GM12892 (cell line): ENCODE measurements around the gene AEBP1.

Source experiments
- POLR2A ChIP-seq: IDR thresholded peaks from 2 replicates; pipeline ENCODE4 v1.6.1; 2011; ENCODE audit warnings: low read depth, low read length, control low read depth
- POLR2AphosphoS5 ChIP-seq: IDR thresholded peaks from 2 replicates; pipeline ENCODE4 v1.6.1; 2011; ENCODE audit warnings: low read depth, low read length, control low read depth
- TAF1 ChIP-seq: IDR thresholded peaks from 2 replicates; pipeline ENCODE4 v1.6.1; 2011; ENCODE audit warnings: low read depth, mild to moderate bottlenecking, control low read depth, low read length, borderline replicate concordance

- TF ChIP-seq TAF1 (no peak), POLR2AphosphoS5 (no peak), POLR2A (no peak)
Observed at GRCh38 chr7:44150466-44150832, 46.3 kb downstream of the AEBP1 start.
